B cell (primary cell): ENCODE measurements around the gene HIPK4. TPM values are rescaled to one million over a fixed set of nuclear protein-coding genes. Genes with fewer than 3 reads are reported as not detected.

Experiments
- ATAC-seq: fragments of 200-7000 bp; cut with Tn5 transposase; one replicate; pipeline ENCODE4 v1.10.0; 2021; ENCODE audit warnings: low read depth, mild to moderate bottlenecking, moderate number of reproducible peaks, moderate library complexity
- CTCF ChIA-PET: fragments of 350-600 bp; sonication (Branson Sonifier 250); formaldehyde crosslinking; loops from one replicate; lab custom pipeline; 2021; ENCODE audit warnings: antibody characterized with exemption, inconsistent platforms; lab: Charles Lee
- POLR2A ChIA-PET: fragments of 350-600 bp; sonication (Branson Sonifier 250); formaldehyde crosslinking; loops from one replicate; lab custom pipeline; 2021; ENCODE audit warnings: antibody characterized with exemption; lab: Charles Lee
- DNase-seq: peaks from one replicate; pipeline ENCODE4 v3.0.0; 2013
- H2AFZ ChIP-seq: 2 replicates; pipeline ENCODE4 v1.6.1; 2012; ENCODE audit warnings: mild to moderate bottlenecking, low read depth, low read length; ENCODE audit not compliant: insufficient read depth, poor library complexity, severe bottlenecking
- H3K27ac ChIP-seq, 2 donors: 1 replicate in 1 of 2; 2 replicates in 1 of 2; pipeline ENCODE4 v1.5.1; 2012 to 2013; ENCODE audit warnings: low read length in 2 of 2, mild to moderate bottlenecking in 2 of 2, moderate library complexity in 1 of 2
- H3K27me3 ChIP-seq, 4 experiments: fragments of 200-600 bp in 1 of 4; sonication (generic) in 1 of 4; replicated peaks in 1 of 4; 1 replicate in 2 of 4; 2 replicates in 2 of 4; pipeline versions ENCODE4 v1.6.1 to v1.7.0; 2013 to 2016; ENCODE audit warnings: low read length in 3 of 4, mild to moderate bottlenecking in 2 of 4, mixed read lengths in 1 of 4, moderate library complexity in 1 of 4; ENCODE audit not compliant: insufficient read depth in 4 of 4, control insufficient read depth in 3 of 4; ENCODE audit errors: control extremely low read depth in 1 of 4
- H3K36me3 ChIP-seq, 2 experiments: replicated peaks in 1 of 2; 1 replicate in 1 of 2; 2 replicates in 1 of 2; pipeline versions ENCODE4 v1.6.1 to v1.7.1; 2013; ENCODE audit warnings: low read length in 1 of 2; ENCODE audit not compliant: insufficient read depth in 2 of 2, control insufficient read depth in 1 of 2; ENCODE audit errors: control extremely low read depth in 1 of 2, extremely low read depth in 1 of 2
- H3K4me1 ChIP-seq, 2 donors: fragments of 200-600 bp in 1 of 2; sonication (generic) in 1 of 2; 1 replicate in 1 of 2; 2 replicates in 1 of 2; pipeline versions ENCODE4 v1.5.1 to v1.6.1; 2013 to 2017; ENCODE audit warnings: low read length in 2 of 2; ENCODE audit not compliant: control insufficient read depth in 2 of 2, insufficient read depth in 2 of 2
- H3K4me2 ChIP-seq: replicated peaks from 2 replicates; pipeline ENCODE3; 2012; ENCODE audit warnings: mild to moderate bottlenecking, low read depth, low read length; ENCODE audit not compliant: poor library complexity, severe bottlenecking
- H3K4me3 ChIP-seq, 5 experiments: fragments of 200-600 bp in 1 of 5; sonication (generic) in 1 of 5; 1 replicate in 3 of 5; 2 replicates in 2 of 5; pipeline versions ENCODE4 v1.5.1 to v1.7.0; 2011 to 2016; ENCODE audit warnings: low read length in 4 of 5, mild to moderate bottlenecking in 4 of 5, low read depth in 2 of 5, control low read depth in 1 of 5, moderate library complexity in 1 of 5; ENCODE audit not compliant: insufficient read depth in 1 of 5; ENCODE audit errors: control extremely low read depth in 1 of 5, extremely low read depth in 1 of 5
- H3K79me2 ChIP-seq: fragments of 200-600 bp; sonication (generic); one replicate; pipeline ENCODE4 v1.6.0; 2016; ENCODE audit warnings: low read length; ENCODE audit not compliant: control insufficient read depth, insufficient read depth
- H3K9ac ChIP-seq: fragments of 200-600 bp; sonication (generic); 2 replicates; pipeline ENCODE4 v1.6.1; 2017; ENCODE audit warnings: mild to moderate bottlenecking, low read length, moderate library complexity
- H3K9me3 ChIP-seq, 3 donors: one replicate each; pipeline versions ENCODE4 v1.6.1 to v1.7.1; 2013; ENCODE audit warnings: low read length in 2 of 3; ENCODE audit not compliant: control insufficient read depth in 2 of 3, insufficient read depth in 1 of 3; ENCODE audit errors: control extremely low read depth in 1 of 3
- H4K20me1 ChIP-seq: 2 replicates; pipeline ENCODE4 v1.6.0; 2012; ENCODE audit warnings: mild to moderate bottlenecking, low read length; ENCODE audit not compliant: insufficient read depth, control insufficient read depth, poor library complexity, severe bottlenecking
- H3K27ac Mint-ChIP-seq: one replicate; pipeline ENCODE4 v1.8.0; 2021; ENCODE audit warnings: mixed read lengths
- H3K27me3 Mint-ChIP-seq: one replicate; pipeline ENCODE4 v1.8.0; 2021; ENCODE audit warnings: mixed read lengths
- H3K4me1 Mint-ChIP-seq: one replicate; pipeline ENCODE4 v1.8.0; 2021; ENCODE audit warnings: mixed read lengths
- H3K4me3 Mint-ChIP-seq: one replicate; pipeline ENCODE4 v1.8.0; 2021; ENCODE audit warnings: mixed read lengths
- H3K9me3 Mint-ChIP-seq: one replicate; pipeline ENCODE4 v1.8.0; 2022; ENCODE audit warnings: mixed read lengths; ENCODE audit not compliant: insufficient read depth
- EZH2 ChIP-seq: IDR thresholded peaks from 2 replicates; pipeline ENCODE4 v1.6.1; 2012; ENCODE audit warnings: borderline replicate concordance, low read depth, mild to moderate bottlenecking, moderate library complexity, low read length; ENCODE audit not compliant: insufficient read depth, poor library complexity, severe bottlenecking
- WGBS: methylation state at CpG from one replicate; pipeline ENCODE4 v1.1.5; 2013; ENCODE audit warnings: missing lambda C conversion rate; ENCODE audit not compliant: insufficient coverage; 5-methylcytosine and 5-hydroxymethylcytosine counted together
- intact Hi-C: fragments of 100-400 bp; cut with micrococcal nuclease; formaldehyde crosslinking; loops from one replicate; pipeline ENCODE4 v1.10.0; 2022
- polyA plus RNA-seq: library from polyadenylated mRNA; depleted of rRNA; stranded (reverse); fragments of >200 nt; gene quantifications from 2 replicates; pipeline ENCODE4 v1.2.3, GENCODE V29; 2012
- total RNA-seq, 2 donors: library from RNA; stranded (reverse); fragments of 120-200 nt in 1 of 2; gene quantifications; 1 replicate in 1 of 2; 2 replicates in 1 of 2; pipeline versions ENCODE4 v1.2.3 to v1.2.4, GENCODE V29; 2013 to 2022
- TF ChIP-seq, protein P1 (sequence below): fragments of 200-600 bp; IDR thresholded peaks from one replicate; pipeline ENCODE4 v1.8.0; 2022; ENCODE audit warnings: antibody characterized with exemption, mild to moderate bottlenecking

HIPK4 gene
- total and polyA plus RNA-seq, 2 donors (not counting 1 experiment from before 2014, with no cell fraction given): 0.04 to 0.20 TPM

GRCh38 chr19:40366697-40367561 is 23.1 kb downstream of the HIPK4 start:
- Mint-ChIP-seq H3K4me1 (peaks cover 9% of the 10 kb centered on the region), H3K27me3 (no peaks in the 10 kb centered on the region), H3K27ac (no peak overlapping the region), H3K4me3 (no peak overlapping the region), H3K9me3 (no peaks in the 10 kb centered on the region)
- ChIA-PET POLR2A (no interaction called here), CTCF (no interaction called here)
- Histone ChIP-seq H3K4me1 (peaks cover 3 to 4% of the 10 kb centered on the region in 2 donors), H3K4me2 (no peak overlapping the region), H3K9me3 (peaks cover 0 to 4% (median 0%) of the 10 kb centered on the region in 3 donors), H3K9ac (no peak overlapping the region), H3K36me3 (peaks cover 0 to 26% of the 10 kb centered on the region in 2 experiments), H3K27ac (no peak overlapping the region), H2AFZ (no peak overlapping the region), H3K79me2 (no peaks in the 10 kb centered on the region), H4K20me1 (no peaks in the 10 kb centered on the region), H3K27me3 (no peaks in the 10 kb centered on the region), H3K4me3 (no peak overlapping the region)
- DNase-seq: no peak
- no peak for TF ChIP-seq EZH2
- TF ChIP-seq, protein P1, sequence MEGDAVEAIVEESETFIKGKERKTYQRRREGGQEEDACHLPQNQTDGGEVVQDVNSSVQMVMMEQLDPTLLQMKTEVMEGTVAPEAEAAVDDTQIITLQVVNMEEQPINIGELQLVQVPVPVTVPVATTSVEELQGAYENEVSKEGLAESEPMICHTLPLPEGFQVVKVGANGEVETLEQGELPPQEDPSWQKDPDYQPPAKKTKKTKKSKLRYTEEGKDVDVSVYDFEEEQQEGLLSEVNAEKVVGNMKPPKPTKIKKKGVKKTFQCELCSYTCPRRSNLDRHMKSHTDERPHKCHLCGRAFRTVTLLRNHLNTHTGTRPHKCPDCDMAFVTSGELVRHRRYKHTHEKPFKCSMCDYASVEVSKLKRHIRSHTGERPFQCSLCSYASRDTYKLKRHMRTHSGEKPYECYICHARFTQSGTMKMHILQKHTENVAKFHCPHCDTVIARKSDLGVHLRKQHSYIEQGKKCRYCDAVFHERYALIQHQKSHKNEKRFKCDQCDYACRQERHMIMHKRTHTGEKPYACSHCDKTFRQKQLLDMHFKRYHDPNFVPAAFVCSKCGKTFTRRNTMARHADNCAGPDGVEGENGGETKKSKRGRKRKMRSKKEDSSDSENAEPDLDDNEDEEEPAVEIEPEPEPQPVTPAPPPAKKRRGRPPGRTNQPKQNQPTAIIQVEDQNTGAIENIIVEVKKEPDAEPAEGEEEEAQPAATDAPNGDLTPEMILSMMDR: no peak
- WGBS: 94% methylated on average over 21 of the region's 27 CpGs
- intact Hi-C loops: no loop called here
- ATAC-seq: no peak
